H1 (cell line): Measurements from ENCODE around the gene COG7. TPM values are rescaled to one million over a fixed set of nuclear protein-coding genes. Genes with fewer than 3 reads are reported as not detected.

Source experiments
- CTCF ChIA-PET: fragments of 300-600 bp; sonication (Branson Sonifier 250); formaldehyde crosslinking; loops from one replicate; lab custom pipeline; 2021; ENCODE audit not compliant: partially characterized antibody; lab: Charles Lee
- POLR2A ChIA-PET: fragments of 300-600 bp; sonication (Branson Sonifier 250); formaldehyde crosslinking; loops from one replicate; lab custom pipeline; 2021; ENCODE audit warnings: inconsistent platforms; ENCODE audit not compliant: partially characterized antibody; lab: Charles Lee
- DNase-seq, 2 experiments: peaks; one replicate each; pipeline versions ENCODE4 v3.0.0 to v3.0.0-alpha.2; 2010 to 2022; ENCODE audit warnings: low spot score in 2 of 2, low read depth in 1 of 2, mixed read lengths in 1 of 2
- FAIRE-seq: peaks from 2 replicates; lab custom pipeline; 2011; peaks lifted over from hg19 to GRCh38; lab: Jason Lieb, UNC
- H2AFZ ChIP-seq: 2 replicates; pipeline ENCODE4 v1.8.1; 2012; ENCODE audit warnings: low read length, inconsistent platforms
- H2AK5ac ChIP-seq: 2 replicates; pipeline ENCODE4 v1.6.1; 2013; ENCODE audit warnings: low read depth, low read length
- H2BK120ac ChIP-seq: replicated peaks from 2 replicates; pipeline ENCODE3; 2013; ENCODE audit warnings: low read depth, low read length, inconsistent platforms
- H2BK12ac ChIP-seq: 2 replicates; pipeline ENCODE4 v1.6.1; 2013; ENCODE audit warnings: low read depth, low read length
- H2BK15ac ChIP-seq: 2 replicates; pipeline ENCODE4 v1.6.1; 2013; ENCODE audit warnings: low read length
- H2BK20ac ChIP-seq: 2 replicates; pipeline ENCODE4 v1.6.1; 2013; ENCODE audit warnings: low read length
- H2BK5ac ChIP-seq: 2 replicates; pipeline ENCODE4 v1.6.1; 2013; ENCODE audit warnings: low read depth, low read length
- H3K14ac ChIP-seq: 2 replicates; pipeline ENCODE4 v1.6.1; 2013; ENCODE audit warnings: inconsistent platforms; ENCODE audit not compliant: insufficient read length
- H3K18ac ChIP-seq: 2 replicates; pipeline ENCODE4 v1.6.1; 2013; ENCODE audit warnings: low read length; ENCODE audit errors: extremely low read depth
- H3K23ac ChIP-seq: 2 replicates; pipeline ENCODE4 v1.6.1; 2013; ENCODE audit warnings: inconsistent platforms; ENCODE audit not compliant: insufficient read length
- H3K23me2 ChIP-seq: 2 replicates; pipeline ENCODE4 v1.6.1; 2013; ENCODE audit warnings: low read depth, low read length
- H3K27ac ChIP-seq: 2 replicates; pipeline ENCODE4 v1.6.1; 2011; ENCODE audit warnings: low read depth, low read length, inconsistent platforms
- H3K27me3 ChIP-seq, 4 experiments: replicated peaks in 1 of 4; 1 replicate in 1 of 4; 2 replicates in 3 of 4; pipeline versions ENCODE4 v1.6.1 to v1.8.1; 2011 to 2013; ENCODE audit warnings: low read length in 3 of 4, mild to moderate bottlenecking in 3 of 4, inconsistent platforms in 2 of 4, mixed read lengths in 2 of 4, moderate library complexity in 1 of 4; ENCODE audit not compliant: control insufficient read depth in 3 of 4, insufficient read depth in 3 of 4; ENCODE audit errors: extremely low read depth in 1 of 4
- H3K36me3 ChIP-seq, 4 experiments: 2 replicates each; pipeline versions ENCODE4 v1.6.1 to v1.8.1; 2011 to 2013; ENCODE audit warnings: mild to moderate bottlenecking in 4 of 4, low read length in 3 of 4, moderate library complexity in 2 of 4, control low read depth in 1 of 4, inconsistent platforms in 1 of 4; ENCODE audit not compliant: insufficient read depth in 4 of 4, control insufficient read depth in 2 of 4
- H3K4ac ChIP-seq: replicated peaks from 2 replicates; pipeline ENCODE3; 2013; ENCODE audit warnings: low read length, low read depth, mixed read lengths, inconsistent platforms; ENCODE audit not compliant: insufficient read length
- H3K4me1 ChIP-seq, 4 experiments: replicated peaks in 1 of 4; 1 replicate in 1 of 4; 2 replicates in 3 of 4; pipeline versions ENCODE4 v1.6.1 to v1.8.1; 2011 to 2013; ENCODE audit warnings: low read length in 3 of 4, inconsistent platforms in 2 of 4, mixed read lengths in 1 of 4; ENCODE audit not compliant: insufficient read depth in 4 of 4, control insufficient read depth in 3 of 4
- H3K4me2 ChIP-seq, 2 experiments: 2 replicates each; pipeline versions ENCODE4 v1.6.1 to v1.8.1; 2011 to 2013; ENCODE audit warnings: low read depth in 2 of 2, low read length in 2 of 2, control low read depth in 1 of 2, inconsistent platforms in 1 of 2, mild to moderate bottlenecking in 1 of 2; ENCODE audit not compliant: insufficient read depth in 1 of 2
- H3K4me3 ChIP-seq, 4 experiments: fragments of 200-600, 300-600 bp in 1 of 4; sonication (generic), shearing (Covaris generic), sonication (Bioruptor Twin) in 1 of 4; 2 replicates each; pipeline versions ENCODE4 v1.5.1 to v1.8.1; 2011 to 2016; ENCODE audit warnings: low read length in 4 of 4, low read depth in 3 of 4, control low read depth in 2 of 4, inconsistent platforms in 2 of 4, mild to moderate bottlenecking in 2 of 4, mixed read lengths in 1 of 4, moderate library complexity in 1 of 4; ENCODE audit not compliant: insufficient read depth in 2 of 4; ENCODE audit errors: extremely low read depth in 1 of 4
- H3K56ac ChIP-seq: replicated peaks from 2 replicates; pipeline ENCODE3; 2013; ENCODE audit warnings: low read depth, mild to moderate bottlenecking, mixed read lengths, low read length, inconsistent platforms; ENCODE audit not compliant: insufficient read length
- H3K79me1 ChIP-seq: 2 replicates; pipeline ENCODE4 v1.6.1; 2013; ENCODE audit warnings: low read depth, low read length, control low read depth
- H3K79me2 ChIP-seq, 2 experiments: 2 replicates each; pipeline versions ENCODE4 v1.6.1 to v1.8.1; 2012 to 2013; ENCODE audit warnings: low read length in 2 of 2, mild to moderate bottlenecking in 2 of 2, inconsistent platforms in 1 of 2; ENCODE audit not compliant: insufficient read depth in 2 of 2, control insufficient read depth in 1 of 2
- H3K9ac ChIP-seq, 4 experiments: replicated peaks in 1 of 4; 1 replicate in 1 of 4; 2 replicates in 3 of 4; pipeline versions ENCODE4 v1.6.1 to v1.8.1; 2011 to 2013; ENCODE audit warnings: low read depth in 3 of 4, low read length in 3 of 4, control low read depth in 2 of 4, mild to moderate bottlenecking in 2 of 4, moderate library complexity in 2 of 4, inconsistent platforms in 1 of 4; ENCODE audit errors: extremely low read depth in 1 of 4
- H3K9me3 ChIP-seq, 2 experiments: 2 replicates each; pipeline versions ENCODE4 v1.6.1 to v1.8.1; 2012 to 2013; ENCODE audit warnings: mild to moderate bottlenecking in 2 of 2, moderate library complexity in 2 of 2, control low read depth in 1 of 2, inconsistent platforms in 1 of 2, low read depth in 1 of 2, low read length in 1 of 2, mixed read lengths in 1 of 2; ENCODE audit not compliant: insufficient read depth in 2 of 2
- H4K20me1 ChIP-seq, 2 experiments: replicated peaks in 1 of 2; 2 replicates each; pipeline versions ENCODE3 to v1.8.1; 2011 to 2013; ENCODE audit warnings: inconsistent platforms in 2 of 2, low read length in 2 of 2, mild to moderate bottlenecking in 1 of 2; ENCODE audit not compliant: insufficient read depth in 2 of 2, control insufficient read depth in 1 of 2
- H4K5ac ChIP-seq: 2 replicates; pipeline ENCODE4 v1.6.1; 2013; ENCODE audit warnings: low read length, low read depth, mixed read lengths, inconsistent platforms; ENCODE audit not compliant: insufficient read length
- H4K8ac ChIP-seq: 2 replicates; pipeline ENCODE4 v1.8.0; 2013; ENCODE audit warnings: mild to moderate bottlenecking, moderate library complexity, low read length, inconsistent platforms; ENCODE audit not compliant: insufficient read depth; ENCODE audit errors: extremely low read depth
- H4K91ac ChIP-seq: replicated peaks from 2 replicates; pipeline ENCODE3; 2013; ENCODE audit warnings: low read length, mixed read lengths, inconsistent platforms; ENCODE audit not compliant: insufficient read length
- RBBP5 ChIP-seq: IDR thresholded peaks from 2 replicates; pipeline ENCODE4 v1.7.1; 2012; ENCODE audit warnings: low read depth, mild to moderate bottlenecking, inconsistent platforms, low read length, moderate library complexity, borderline replicate concordance
- RNF2 ChIP-seq: fragments of 200-900, 300-1000 bp; sonication (generic); IDR thresholded peaks from 2 replicates; pipeline ENCODE4 v1.7.1; 2016; ENCODE audit warnings: borderline replicate concordance, low read depth, mild to moderate bottlenecking, antibody characterized with exemption, low read length; ENCODE audit not compliant: poor library complexity, severe bottlenecking; ENCODE audit errors: missing control alignments
- WGBS, 2 experiments: shearing (Covaris generic) in 1 of 2; methylation state at CpG; one replicate each; pipeline versions ENCODE4 v1.1.6 to v1.1.7; 2013 to 2015; ENCODE audit warnings: low lambda C conversion rate in 2 of 2, mixed read lengths in 2 of 2, inconsistent platforms in 1 of 2, low coverage in 1 of 2, missing lambda C conversion rate in 1 of 2; ENCODE audit not compliant: insufficient replicate concordance in 2 of 2, insufficient coverage in 1 of 2, insufficient read length in 1 of 2; ENCODE audit errors: extremely low coverage in 1 of 2, missing lambda C conversion rate in 1 of 2; 5-methylcytosine and 5-hydroxymethylcytosine counted together
- polyA plus RNA-seq, 7 experiments: library from polyadenylated mRNA; depleted of rRNA in 3 of 7; stranded (reverse) in 5 of 7; unstranded in 2 of 7; fragments of >200 nt in 5 of 7; fragments of 200-250 nt in 2 of 7; gene quantifications; 1 replicate in 5 of 7; 2 replicates in 1 of 7; 4 replicates in 1 of 7; pipeline versions ENCODE4 v1.2.1 to v1.2.3, GENCODE V29; 2011 to 2013; ENCODE audit warnings: missing spikeins in 2 of 7, mixed read lengths in 2 of 7
- total RNA-seq: library from RNA; stranded (reverse); fragmentation: NEBNext Ultra II Directional; extraction: Animal tissue kit (Norgen Biotek cat#: 25700); gene quantifications from 2 replicates; pipeline ENCODE4 v1.2.1, GENCODE V29; 2021

Gene COG7
- total and polyA plus RNA-seq, 2 of the 8 experiments (the other 6 are each of a cell fraction or from before 2014, with no cell fraction given): 17.2 to 40.4 TPM

- CTCF ChIA-PET: interaction anchor here (0.9 to 2.1 kb wide), 5 partner anchors 8 to 22 kb away, joined by 3 to 6 read pairs (median 3); no protein-coding TSS in a partner anchor
- Histone ChIP-seq H3K4me2 (no peak overlapping the region), H3K4me1 (no peaks in the 10 kb centered on the region; a peak in 1 of 7 replicates)
- TF ChIP-seq RNF2: no peak
- no peak for TF ChIP-seq RBBP5
- TF ChIP-seq, all 59 proteins: peak for 0
- no peak overlapping the region for H3K4ac ChIP-seq
- no peaks in the 10 kb centered on the region for H3K36me3 ChIP-seq
- H3K79me1 ChIP-seq: no peaks in the 10 kb centered on the region
- 90% methylated on average over 9 of the region's 9 CpGs; no CpG with 5 or more reads in 1 of the 2 experiments for WGBS, 2 experiments
- no peak overlapping the region for H3K27ac ChIP-seq
- H4K20me1 ChIP-seq: no peaks in the 10 kb centered on the region
- no peak for DNase-seq
- no peaks in the 10 kb centered on the region for H3K27me3 ChIP-seq
- H3K9ac ChIP-seq: no peak overlapping the region
- H3K79me2 ChIP-seq: no peaks in the 10 kb centered on the region
- H2BK15ac ChIP-seq: no peak overlapping the region
- H2AFZ ChIP-seq: no peak overlapping the region
- no peak overlapping the region for H2BK12ac ChIP-seq
- H2BK5ac ChIP-seq: no peak overlapping the region
- no peaks in the 10 kb centered on the region for H3K23me2 ChIP-seq
- H3K56ac ChIP-seq: no peak overlapping the region
- H2BK120ac ChIP-seq: no peak overlapping the region
- POLR2A ChIA-PET: no interaction called here
- no peak overlapping the region for H3K14ac ChIP-seq
- no peak overlapping the region for H2AK5ac ChIP-seq
- no peak overlapping the region for H3K18ac ChIP-seq
- H2BK20ac ChIP-seq: no peak overlapping the region
- no peak overlapping the region for H4K91ac ChIP-seq
- H3K23ac ChIP-seq: no peak overlapping the region
- H4K5ac ChIP-seq: no peak overlapping the region
- FAIRE-seq: no peak
- no peaks in the 10 kb centered on the region for H3K9me3 ChIP-seq
- H3K4me3 ChIP-seq: no peak overlapping the region
- no peak overlapping the region for H4K8ac ChIP-seq
These were observed 98.7 kb downstream of the COG7 start for GRCh38 chr16:23354246-23354645.
